IMR-90 (cell line): ENCODE data around the gene FMO2. TPM values are rescaled to one million over a fixed set of nuclear protein-coding genes. Genes with fewer than 3 reads are reported as not detected.

Source experiments
- ATAC-seq: fragments of 200-7000 bp; cut with Tn5 transposase; 2 replicates; pipeline ENCODE4 v1.9.1; 2020; ENCODE audit warnings: low read depth, mild to moderate bottlenecking, moderate library complexity
- BruUV-seq: library from RNA; stranded (reverse); fragments of 400-500 nt; replicated peaks from 2 replicates; lab custom pipeline; 2021; lab: Mats Ljungman, UMichigan
- CTCF ChIA-PET: fragments of 300-600 bp; formaldehyde crosslinking; extraction: SDS; loops from one replicate; lab custom pipeline; 2021; ENCODE audit warnings: antibody characterized with exemption; lab: Yijun Ruan, JAX
- POLR2A ChIA-PET: fragments of 300-600 bp; sonication (Branson Sonifier 250); formaldehyde crosslinking; loops from one replicate; lab custom pipeline; 2022; ENCODE audit warnings: antibody characterized with exemption; ENCODE audit not compliant: unreplicated experiment; lab: Charles Lee
- DNase-seq: peaks from one replicate; pipeline ENCODE4 v3.0.0; 2013
- H2AFZ ChIP-seq: replicated peaks from 2 replicates; pipeline ENCODE3; 2013; ENCODE audit warnings: low read length, mild to moderate bottlenecking; ENCODE audit not compliant: poor library complexity
- H2AK5ac ChIP-seq: 2 replicates; pipeline ENCODE4 v1.6.1; 2013; ENCODE audit warnings: low read depth, low read length, inconsistent platforms
- H2AK9ac ChIP-seq: replicated peaks from 2 replicates; pipeline ENCODE3; 2013; ENCODE audit warnings: mild to moderate bottlenecking, low read depth, low read length, moderate library complexity; ENCODE audit not compliant: poor library complexity
- H2BK120ac ChIP-seq: 2 replicates; pipeline ENCODE4 v1.6.1; 2013; ENCODE audit warnings: low read depth, low read length, inconsistent platforms
- H2BK15ac ChIP-seq: 3 replicates; pipeline ENCODE4 v1.6.1; 2013; ENCODE audit warnings: low read depth, low read length, inconsistent platforms
- H2BK20ac ChIP-seq: 2 replicates; pipeline ENCODE4 v1.6.1; 2013; ENCODE audit warnings: low read depth, mild to moderate bottlenecking, inconsistent platforms, low read length, moderate library complexity
- H2BK5ac ChIP-seq: 2 replicates; pipeline ENCODE4 v1.6.1; 2013; ENCODE audit warnings: mild to moderate bottlenecking, low read depth, low read length, inconsistent platforms; ENCODE audit not compliant: poor library complexity, severe bottlenecking
- H3K14ac ChIP-seq: replicated peaks from 2 replicates; pipeline ENCODE4 v1.6.1; 2013; ENCODE audit warnings: low read depth, low read length, inconsistent platforms
- H3K18ac ChIP-seq: 2 replicates; pipeline ENCODE4 v1.6.1; 2013; ENCODE audit warnings: low read depth, low read length, control low read depth
- H3K23ac ChIP-seq: 2 replicates; pipeline ENCODE4 v1.6.1; 2013; ENCODE audit warnings: low read depth, low read length, inconsistent platforms
- H3K27ac ChIP-seq: 2 replicates; pipeline ENCODE4 v1.5.1; 2013; ENCODE audit warnings: mild to moderate bottlenecking, control low read depth, low read length; ENCODE audit not compliant: insufficient read depth
- H3K27me3 ChIP-seq: 2 replicates; pipeline ENCODE4 v1.6.1; 2013; ENCODE audit warnings: low read length; ENCODE audit not compliant: control insufficient read depth, insufficient read depth
- H3K36me3 ChIP-seq: 2 replicates; pipeline ENCODE4 v1.6.1; 2013; ENCODE audit warnings: low read length, mixed read lengths; ENCODE audit not compliant: control insufficient read depth, insufficient read depth
- H3K4ac ChIP-seq: 2 replicates; pipeline ENCODE4 v1.6.1; 2013; ENCODE audit warnings: low read depth, low read length, inconsistent platforms
- H3K4me1 ChIP-seq: 2 replicates; pipeline ENCODE4 v1.6.1; 2013; ENCODE audit warnings: low read length, mixed read lengths; ENCODE audit not compliant: control insufficient read depth, insufficient read depth
- H3K4me2 ChIP-seq: 2 replicates; pipeline ENCODE4 v1.6.1; 2013; ENCODE audit warnings: low read depth, mild to moderate bottlenecking, control low read depth, low read length, moderate library complexity
- H3K4me3 ChIP-seq: 2 replicates; pipeline ENCODE4 v1.5.1; 2013; ENCODE audit warnings: low read depth, mild to moderate bottlenecking, control low read depth, low read length, moderate library complexity; ENCODE audit not compliant: insufficient read depth
- H3K56ac ChIP-seq: 2 replicates; pipeline ENCODE4 v1.6.1; 2013; ENCODE audit warnings: low read length, inconsistent platforms; ENCODE audit not compliant: insufficient read depth; ENCODE audit errors: extremely low read depth
- H3K79me1 ChIP-seq, 2 experiments: 2 replicates each; pipeline ENCODE4 v1.6.1; 2013; ENCODE audit warnings: low read length in 2 of 2, inconsistent platforms in 1 of 2, low read depth in 1 of 2
- H3K9ac ChIP-seq: 2 replicates; pipeline ENCODE4 v1.6.1; 2013; ENCODE audit warnings: low read depth, low read length, control low read depth
- H3K9me1 ChIP-seq: 2 replicates; pipeline ENCODE4 v1.6.1; 2013; ENCODE audit warnings: low read length, inconsistent platforms; ENCODE audit not compliant: insufficient read depth
- H3K9me3 ChIP-seq: 2 replicates; pipeline ENCODE4 v1.6.1; 2013; ENCODE audit warnings: low read length; ENCODE audit not compliant: control insufficient read depth, insufficient read depth
- H4K20me1 ChIP-seq: 2 replicates; pipeline ENCODE4 v1.6.1; 2013; ENCODE audit warnings: low read length, inconsistent platforms; ENCODE audit not compliant: insufficient read depth
- H4K5ac ChIP-seq: 2 replicates; pipeline ENCODE4 v1.6.1; 2013; ENCODE audit warnings: mild to moderate bottlenecking, low read depth, low read length, control low read depth
- H4K8ac ChIP-seq, 2 experiments: 2 replicates each; pipeline ENCODE4 v1.6.1; 2013; ENCODE audit warnings: low read depth in 2 of 2, low read length in 2 of 2, control low read depth in 1 of 2, inconsistent platforms in 1 of 2
- H4K91ac ChIP-seq: 2 replicates; pipeline ENCODE4 v1.6.1; 2013; ENCODE audit warnings: low read depth, low read length, inconsistent platforms; ENCODE audit not compliant: insufficient read depth
- BHLHE40 ChIP-seq: fragments of 150-350 bp; IDR thresholded peaks from 2 replicates; pipeline ENCODE4 v1.6.1; 2016; ENCODE audit warnings: mild to moderate bottlenecking, low read depth, low read length
- CHD1 ChIP-seq: IDR thresholded peaks from 2 replicates; pipeline ENCODE4 v1.6.1; 2012; ENCODE audit warnings: low read depth, low read length, improper control_type of control experiment
- CTCF ChIP-seq: conservative IDR thresholded peaks from 2 replicates; pipeline ENCODE4 v1.5.1; 2012; ENCODE audit warnings: mild to moderate bottlenecking, low read depth, low read length, improper control_type of control experiment
- FOS ChIP-seq: fragments of 150-350 bp; IDR thresholded peaks from 2 replicates; pipeline ENCODE4 v1.6.1; 2016; ENCODE audit warnings: low read depth, low read length
- MAZ ChIP-seq: IDR thresholded peaks from 2 replicates; pipeline ENCODE4 v1.6.1; 2012; ENCODE audit warnings: low read depth, mild to moderate bottlenecking, low read length, improper control_type of control experiment, moderate library complexity, borderline replicate concordance
- MXI1 ChIP-seq: IDR thresholded peaks from 2 replicates; pipeline ENCODE4 v1.6.1; 2012; ENCODE audit warnings: low read depth, mild to moderate bottlenecking, low read length, moderate library complexity, borderline replicate concordance
- NFE2L2 ChIP-seq: fragments of 150-350 bp; IDR thresholded peaks from 2 replicates; pipeline ENCODE4 v1.6.1; 2016; ENCODE audit warnings: low read depth, mild to moderate bottlenecking, low read length
- POLR2A ChIP-seq: IDR thresholded peaks from 2 replicates; pipeline ENCODE4 v1.6.1; 2012; ENCODE audit warnings: mild to moderate bottlenecking, low read depth, low read length
- RAD21 ChIP-seq: IDR thresholded peaks from 2 replicates; pipeline ENCODE4 v1.6.1; 2012; ENCODE audit warnings: low read length, improper control_type of control experiment
- RFX5 ChIP-seq: IDR thresholded peaks from 2 replicates; pipeline ENCODE4 v1.8.0; 2012; ENCODE audit warnings: low read depth, mild to moderate bottlenecking, low read length, moderate library complexity
- USF2 ChIP-seq: fragments of 150-350 bp; IDR thresholded peaks from 2 replicates; pipeline ENCODE4 v1.6.1; 2017; ENCODE audit warnings: mild to moderate bottlenecking, antibody characterized with exemption, low read length, low read depth
- WGBS, 2 experiments: methylation state at CpG; one replicate each; pipeline versions ENCODE4 v1.1.5 to v1.1.7; 2013; ENCODE audit warnings: missing lambda C conversion rate in 2 of 2; ENCODE audit not compliant: insufficient read length in 1 of 2; ENCODE audit errors: extremely low coverage in 2 of 2; 5-methylcytosine and 5-hydroxymethylcytosine counted together
- dilution Hi-C: fragments of 300-500 bp; cut with HindIII; formaldehyde crosslinking; loops from one replicate; pipeline ENCODE4 v1.14.3; 2018; ENCODE audit warnings: low sequenced_read_pairs; ENCODE audit not compliant: unreplicated experiment
- in situ Hi-C: fragments of 300-500 bp; cut with MboI; formaldehyde crosslinking; loops from 3 replicates; pipeline ENCODE4 v1.14.3; 2019; ENCODE audit warnings: low sequenced_read_pairs, inconsistent platforms, mixed read lengths
- intact Hi-C: fragments of 100-400 bp; cut with micrococcal nuclease; formaldehyde crosslinking; loops from 2 replicates; pipeline ENCODE4 v1.10.0; 2022
- polyA plus RNA-seq, 3 experiments: library from polyadenylated mRNA; depleted of rRNA; stranded (reverse); fragments of >200 nt; gene quantifications; 2 replicates each; pipeline ENCODE4 v1.2.3, GENCODE V29; 2012; ENCODE audit warnings: low replicate concordance in 1 of 3
- total RNA-seq: library from RNA; depleted of rRNA; stranded (reverse); fragments of >200 nt; gene quantifications from 2 replicates; pipeline ENCODE4 v1.2.3, GENCODE V29; 2012

The FMO2 gene
- total and polyA plus RNA-seq, 2 of the 4 experiments (the other 2 are of a cell fraction): under 0.01 to 0.05 TPM

GRCh38 chr1:171207377-171207776 lies 22.3 kb downstream of the FMO2 start:
- intact Hi-C loops (no loop called here), dilution Hi-C loops (no loop called here), in situ Hi-C loops (no loop called here)
- no peak overlapping the region for H2AK5ac ChIP-seq
- H3K27me3 ChIP-seq: no peaks in the 10 kb centered on the region
- H3K9me1 ChIP-seq: no peaks in the 10 kb centered on the region
- H3K4me1 ChIP-seq: no peaks in the 10 kb centered on the region
- no peak overlapping the region for H2BK120ac ChIP-seq
- H2BK20ac ChIP-seq: no peak overlapping the region
- H3K9me3 ChIP-seq: no peaks in the 10 kb centered on the region
- no peak overlapping the region for H3K9ac ChIP-seq
- no TSS peak for BruUV-seq
- H3K27ac ChIP-seq: no peak overlapping the region
- no peak overlapping the region for H4K91ac ChIP-seq
- DNase-seq (no peak), ATAC-seq (no peak)
- H4K8ac ChIP-seq: no peak overlapping the region
- H3K18ac ChIP-seq: no peak overlapping the region
- WGBS, 2 experiments: no CpG with 5 or more reads among the region's 2 CpGs
- H3K23ac ChIP-seq: no peak overlapping the region
- H2BK15ac ChIP-seq: no peak overlapping the region
- H3K56ac ChIP-seq: no peak overlapping the region
- H2AFZ ChIP-seq: no peak overlapping the region
- H4K5ac ChIP-seq: no peak overlapping the region
- ChIA-PET CTCF (no interaction called here), POLR2A (no interaction called here)
- H4K20me1 ChIP-seq: no peaks in the 10 kb centered on the region
- no peak overlapping the region for H2BK5ac ChIP-seq
- H3K36me3 ChIP-seq: no peaks in the 10 kb centered on the region
- no peak overlapping the region for H3K4me2 ChIP-seq
- no peaks in the 10 kb centered on the region for H3K79me1 ChIP-seq
- no peak overlapping the region for H3K14ac ChIP-seq
- no peak for TF ChIP-seq RFX5
- TF ChIP-seq POLR2A: no peak
- no peak for TF ChIP-seq MAZ
- TF ChIP-seq MXI1: no peak
- no peak for TF ChIP-seq RAD21
- TF ChIP-seq USF2: no peak
- TF ChIP-seq NFE2L2: no peak
- TF ChIP-seq FOS: no peak
- TF ChIP-seq BHLHE40: no peak
- no peak for TF ChIP-seq CHD1
- no peak for TF ChIP-seq CTCF
- H2AK9ac ChIP-seq: no peak overlapping the region
- H3K4ac ChIP-seq: no peak overlapping the region
- H3K4me3 ChIP-seq: no peak overlapping the region
